OCI-LY7 (cell line): ENCODE results near the gene HES1. TPM values are rescaled to one million over a fixed set of nuclear protein-coding genes. Genes with fewer than 3 reads are reported as not detected.

Experiments
- BruUV-seq: library from RNA; stranded (reverse); fragments of 400-500 nt; replicated peaks from 2 replicates; lab custom pipeline; 2021; lab: Mats Ljungman, UMichigan
- CTCF ChIA-PET: fragments of 300-600 bp; sonication (Branson Sonifier 250); formaldehyde crosslinking; loops from one replicate; lab custom pipeline; 2022; ENCODE audit warnings: antibody characterized with exemption; ENCODE audit not compliant: unreplicated experiment; lab: Charles Lee
- POLR2A ChIA-PET: fragments of 300-600 bp; sonication (Branson Sonifier 250); formaldehyde crosslinking; loops from one replicate; lab custom pipeline; 2022; ENCODE audit warnings: antibody characterized with exemption; lab: Charles Lee
- DNase-seq: peaks from one replicate; pipeline ENCODE4 v3.0.0-alpha.2; 2015; ENCODE audit warnings: low spot score
- H2AFZ ChIP-seq: fragments of 200-600 bp; sonication (generic), shearing (Covaris generic); 2 replicates; pipeline ENCODE4 v1.6.1; 2014; ENCODE audit warnings: mild to moderate bottlenecking, antibody characterized with exemption, low read length, moderate library complexity
- H3K27ac ChIP-seq: fragments of 200-600 bp; sonication (generic); 2 replicates; pipeline ENCODE4 v1.5.1; 2014; ENCODE audit warnings: mixed run types, low read depth, mild to moderate bottlenecking, moderate library complexity, low read length, inconsistent platforms; ENCODE audit not compliant: poor library complexity, severe bottlenecking
- H3K36me3 ChIP-seq: fragments of 200-600 bp; sonication (generic); 2 replicates; pipeline ENCODE4 v1.6.1; 2014; ENCODE audit warnings: mild to moderate bottlenecking, antibody characterized with exemption, low read length, moderate library complexity, mixed read lengths; ENCODE audit not compliant: insufficient read depth
- H3K4me1 ChIP-seq: fragments of 200-600 bp; sonication (generic); 2 replicates; pipeline ENCODE4 v1.5.1; 2014; ENCODE audit warnings: mild to moderate bottlenecking, low read length; ENCODE audit not compliant: insufficient read depth, poor library complexity, severe bottlenecking
- H3K4me2 ChIP-seq: fragments of 200-600 bp; sonication (generic); 2 replicates; pipeline ENCODE4 v1.6.1; 2014; ENCODE audit warnings: mild to moderate bottlenecking, low read length
- H3K4me3 ChIP-seq: fragments of 200-600 bp; sonication (generic); 2 replicates; pipeline ENCODE4 v1.5.1; 2014; ENCODE audit warnings: mild to moderate bottlenecking, low read depth, low read length; ENCODE audit not compliant: poor library complexity, severe bottlenecking
- H3K79me2 ChIP-seq: fragments of 200-600 bp; sonication (generic); 2 replicates; pipeline ENCODE4 v1.6.1; 2016; ENCODE audit warnings: low read depth, mild to moderate bottlenecking, low read length, moderate library complexity, mixed read lengths; ENCODE audit not compliant: insufficient read depth
- H3K9me2 ChIP-seq: fragments of 200-600 bp; sonication (generic); 2 replicates; pipeline ENCODE4 v1.6.1; 2016; ENCODE audit warnings: mild to moderate bottlenecking, low read length, mixed read lengths; ENCODE audit not compliant: insufficient read depth
- H3K9me3 ChIP-seq: fragments of 200-600 bp; sonication (generic); 2 replicates; pipeline ENCODE4 v1.6.1; 2014; ENCODE audit warnings: mild to moderate bottlenecking, mixed run types, low read length, mixed read lengths
- H4K20me1 ChIP-seq: fragments of 200-600 bp; sonication (generic); 2 replicates; pipeline ENCODE4 v1.6.1; 2014; ENCODE audit warnings: mild to moderate bottlenecking, antibody characterized with exemption, low read length, moderate library complexity, mixed read lengths; ENCODE audit not compliant: insufficient read depth
- EZH2phosphoT487 ChIP-seq: fragments of 200-600 bp; sonication (generic); IDR thresholded peaks from 2 replicates; pipeline ENCODE4 v1.6.1; 2018; ENCODE audit warnings: low read depth, borderline replicate concordance, mild to moderate bottlenecking, mixed run types, antibody characterized with exemption, low read length, moderate library complexity, mixed read lengths
- intact Hi-C: fragments of 100-400 bp; cut with micrococcal nuclease; formaldehyde crosslinking; loops from one replicate; pipeline ENCODE4 v1.10.0; 2022; ENCODE audit not compliant: unreplicated experiment
- total RNA-seq, 2 experiments: library from RNA; depleted of rRNA in 1 of 2; stranded (reverse); fragments of >200 nt in 1 of 2; shearing (Covaris generic) in 1 of 2; gene quantifications; 2 replicates each; pipeline ENCODE4 v1.2.3, GENCODE V29; 2014 to 2022
- TF ChIP-seq, protein P1 (sequence below): fragments of 200-600 bp; sonication (generic); conservative IDR thresholded peaks from 2 replicates; pipeline ENCODE4 v1.5.1; 2014; ENCODE audit warnings: mild to moderate bottlenecking, antibody characterized with exemption, low read length, moderate library complexity, mixed read lengths

HES1 gene
- total RNA-seq, 2 experiments from 2014 or later, result 1.1 to 3.0 TPM

DNA sequence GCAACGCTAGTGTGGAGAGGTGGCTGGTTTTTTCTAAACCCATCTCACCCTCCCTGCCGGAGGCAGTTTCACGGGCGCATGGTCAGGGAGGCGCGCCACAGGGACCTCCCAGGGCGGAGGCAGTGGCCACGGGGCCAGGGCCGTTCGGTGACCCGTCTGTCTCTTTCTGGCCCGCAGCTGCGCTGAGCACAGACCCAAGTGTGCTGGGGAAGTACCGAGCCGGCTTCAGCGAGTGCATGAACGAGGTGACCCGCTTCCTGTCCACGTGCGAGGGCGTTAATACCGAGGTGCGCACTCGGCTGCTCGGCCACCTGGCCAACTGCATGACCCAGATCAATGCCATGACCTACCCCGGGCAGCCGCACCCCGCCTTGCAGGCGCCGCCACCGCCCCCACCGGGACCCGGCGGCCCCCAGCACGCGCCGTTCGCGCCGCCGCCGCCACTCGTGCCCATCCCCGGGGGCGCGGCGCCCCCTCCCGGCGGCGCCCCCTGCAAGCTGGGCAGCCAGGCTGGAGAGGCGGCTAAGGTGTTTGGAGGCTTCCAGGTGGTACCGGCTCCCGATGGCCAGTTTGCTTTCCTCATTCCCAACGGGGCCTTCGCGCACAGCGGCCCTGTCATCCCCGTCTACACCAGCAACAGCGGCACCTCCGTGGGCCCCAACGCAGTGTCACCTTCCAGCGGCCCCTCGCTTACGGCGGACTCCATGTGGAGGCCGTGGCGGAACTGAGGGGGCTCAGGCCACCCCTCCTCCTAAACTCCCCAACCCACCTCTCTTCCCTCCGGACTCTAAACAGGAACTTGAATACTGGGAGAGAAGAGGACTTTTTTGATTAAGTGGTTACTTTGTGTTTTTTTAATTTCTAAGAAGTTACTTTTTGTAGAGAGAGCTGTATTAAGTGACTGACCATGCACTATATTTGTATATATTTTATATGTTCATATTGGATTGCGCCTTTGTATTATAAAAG lies 1.8 kb downstream of the HES1 start:
- Histone ChIP-seq H3K4me2 (peak overlapping the region; percentile 86), H3K9me3 (no peaks in the 10 kb centered on the region), H4K20me1 (no peaks in the 10 kb centered on the region), H2AFZ (peak overlapping the region; percentile 81), H3K4me1 (peaks cover 52% of the 10 kb centered on the region), H3K27ac (peak overlapping the region; percentile 75), H3K79me2 (peaks cover 12% of the 10 kb centered on the region; the same call in 1 of the 2 replicates), H3K4me3 (peak overlapping the region; percentile 84), H3K36me3 (peaks cover 7% of the 10 kb centered on the region; the same call in 1 of the 2 replicates), H3K9me2 (no peaks in the 10 kb centered on the region)
- intact Hi-C loops, result loop anchor here (1.0 to 5.0 kb wide), 6 partner anchors 66 to 470 kb away; partner anchors contain the start of gene ATP13A3
- no peak for TF ChIP-seq EZH2phosphoT487
- TF ChIP-seq, protein P1, sequence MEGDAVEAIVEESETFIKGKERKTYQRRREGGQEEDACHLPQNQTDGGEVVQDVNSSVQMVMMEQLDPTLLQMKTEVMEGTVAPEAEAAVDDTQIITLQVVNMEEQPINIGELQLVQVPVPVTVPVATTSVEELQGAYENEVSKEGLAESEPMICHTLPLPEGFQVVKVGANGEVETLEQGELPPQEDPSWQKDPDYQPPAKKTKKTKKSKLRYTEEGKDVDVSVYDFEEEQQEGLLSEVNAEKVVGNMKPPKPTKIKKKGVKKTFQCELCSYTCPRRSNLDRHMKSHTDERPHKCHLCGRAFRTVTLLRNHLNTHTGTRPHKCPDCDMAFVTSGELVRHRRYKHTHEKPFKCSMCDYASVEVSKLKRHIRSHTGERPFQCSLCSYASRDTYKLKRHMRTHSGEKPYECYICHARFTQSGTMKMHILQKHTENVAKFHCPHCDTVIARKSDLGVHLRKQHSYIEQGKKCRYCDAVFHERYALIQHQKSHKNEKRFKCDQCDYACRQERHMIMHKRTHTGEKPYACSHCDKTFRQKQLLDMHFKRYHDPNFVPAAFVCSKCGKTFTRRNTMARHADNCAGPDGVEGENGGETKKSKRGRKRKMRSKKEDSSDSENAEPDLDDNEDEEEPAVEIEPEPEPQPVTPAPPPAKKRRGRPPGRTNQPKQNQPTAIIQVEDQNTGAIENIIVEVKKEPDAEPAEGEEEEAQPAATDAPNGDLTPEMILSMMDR, result peak; percentile 73
- CTCF ChIA-PET, result interaction anchor here (0.6 to 1.1 kb wide), 6 partner anchors 13 to 198 kb away, joined by 3 to 5 read pairs (median 3); no protein-coding TSS in a partner anchor
- DNase-seq, result peak; percentile 75
- BruUV-seq, result no TSS peak
- POLR2A ChIA-PET, result interaction anchor here (0.6 to 9.0 kb wide), 11 partner anchors 30 to 472 kb away, joined by 3 to 172 read pairs (median 4); no protein-coding TSS in a partner anchor

DNA sequence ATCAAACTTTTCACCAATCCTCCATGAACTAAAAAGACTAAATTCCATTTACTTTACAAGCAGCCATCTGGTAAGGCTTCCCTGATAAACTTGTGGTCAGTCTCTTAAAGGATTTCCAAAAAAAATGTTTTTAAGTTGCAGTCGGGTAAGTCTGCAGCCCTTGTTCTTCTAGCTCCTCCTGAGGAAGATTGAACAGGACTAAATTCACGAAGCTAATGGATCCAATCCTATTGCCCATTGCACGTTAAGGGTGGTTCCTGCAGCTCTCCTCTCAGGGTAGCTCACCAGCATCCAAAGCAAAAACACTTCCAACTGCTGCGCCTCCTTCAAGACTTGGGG lies 2.8 kb downstream of the HES1 start:
- H3K4me2 ChIP-seq, result peak overlapping the region; percentile 86; the same call in 1 of the 2 replicates
- H3K9me3 ChIP-seq, result no peaks in the 10 kb centered on the region
- H2AFZ ChIP-seq, result no peak overlapping the region

More for the DNA sequence above, 2.8 kb downstream of the HES1 start:
- no peak overlapping the region for H3K27ac ChIP-seq
- peaks cover 7% of the 10 kb centered on the region; the same call in 1 of the 2 replicates for H3K36me3 ChIP-seq
- ChIA-PET CTCF (interaction anchor here (1.0 kb wide), 1 partner anchor 178 kb away, joined by 3 read pairs; no protein-coding TSS in a partner anchor), POLR2A (interaction anchor here (0.6 to 1.4 kb wide), 5 partner anchors 56 to 473 kb away, joined by 3 to 6 read pairs (median 4); no protein-coding TSS in a partner anchor)
- peaks cover 44% of the 10 kb centered on the region for H3K4me1 ChIP-seq
- DNase-seq, result no peak
- no peaks in the 10 kb centered on the region for H3K9me2 ChIP-seq
- H3K4me3 ChIP-seq, result no peak overlapping the region
- no peaks in the 10 kb centered on the region for H4K20me1 ChIP-seq
- intact Hi-C loops, result loop anchor here (2.0 to 5.0 kb wide), 2 partner anchors 348 to 471 kb away; partner anchors contain the start of gene ATP13A3
- TF ChIP-seq EZH2phosphoT487, result no peak
- TF ChIP-seq, protein P1, result no peak
- no TSS peak for BruUV-seq
- peaks cover 5% of the 10 kb centered on the region; the same call in 1 of the 2 replicates for H3K79me2 ChIP-seq
